Measurements from ENCODE around the gene CPLX4.

Gene CPLX4

GRCh38 chr18:59318460-59319050 is at the start of gene CPLX4:
CPLX4 (minus strand) TSS chr18:59318649; CDS start chr18:59318462, 187 bp downstream.
- no peak for DNase-seq (ENCODE audit: low spot score)

GRCh38 chr18:59360381-59360780 is 41.9 kb upstream of the CPLX4 start:
- no peak for DNase-seq (ENCODE audit: low spot score)

GRCh38 chr18:59359576-59359952 is 41.1 kb upstream of the CPLX4 start:
- DNase-seq (ENCODE audit: low spot score): no peak

GRCh38 chr18:59358712-59359575 is 40.5 kb upstream of the CPLX4 start, which contains the start of gene LMAN1:
LMAN1 (minus strand) TSS chr18:59359265; CDS start chr18:59359244, 21 bp downstream.
- DNase-seq (ENCODE audit: low spot score): peak; percentile 96

GRCh38 chr18:59358414-59358711 is 39.9 kb upstream of the CPLX4 start:
- no peak for DNase-seq (ENCODE audit: low spot score)

GRCh38 chr18:59357928-59358327 is 39.5 kb upstream of the CPLX4 start:
- DNase-seq (ENCODE audit: low spot score): no peak

GRCh38 chr18:59354731-59355130 is 36.3 kb upstream of the CPLX4 start:
- no peak for DNase-seq (ENCODE audit: low spot score)

GRCh38 chr18:59353079-59353680 is 34.7 kb upstream of the CPLX4 start:
- DNase-seq (ENCODE audit: low spot score): no peak

- no peak for DNase-seq (ENCODE audit: low spot score)
Observed at GRCh38 chr18:59352250-59352855, 33.9 kb upstream of the CPLX4 start.

- DNase-seq (ENCODE audit: low spot score): no peak
Observed at GRCh38 chr18:59345556-59345955, 27.1 kb upstream of the CPLX4 start.

GRCh38 chr18:59344996-59345395 is 26.5 kb upstream of the CPLX4 start:
- no peak for DNase-seq (ENCODE audit: low spot score)

- DNase-seq (ENCODE audit: low spot score): no peak
Observed at GRCh38 chr18:59343926-59344325, 25.5 kb upstream of the CPLX4 start.

GRCh38 chr18:59340817-59341216 is 22.4 kb upstream of the CPLX4 start:
- DNase-seq (ENCODE audit: low spot score): no peak

GRCh38 chr18:59340312-59340711 is 21.9 kb upstream of the CPLX4 start:
- no peak for DNase-seq (ENCODE audit: low spot score)

- no peak for DNase-seq (ENCODE audit: low spot score)
Observed at GRCh38 chr18:59332986-59333385, 14.5 kb upstream of the CPLX4 start.

- DNase-seq (ENCODE audit: low spot score): no peak
Observed at GRCh38 chr18:59328683-59329082, 10.2 kb upstream of the CPLX4 start.

- DNase-seq (ENCODE audit: low spot score): no peak
Observed at GRCh38 chr18:59325965-59326364, 7.5 kb upstream of the CPLX4 start.

GRCh38 chr18:59324623-59324971 is 6.1 kb upstream of the CPLX4 start:
- DNase-seq (ENCODE audit: low spot score): no peak

GRCh38 chr18:59323931-59324622 is 5.6 kb upstream of the CPLX4 start:
- peak; percentile 60 for DNase-seq (ENCODE audit: low spot score)

GRCh38 chr18:59311631-59312030 is 6.8 kb downstream of the CPLX4 start:
- no peak for DNase-seq (ENCODE audit: low spot score)

GRCh38 chr18:59308938-59309260 is 9.6 kb downstream of the CPLX4 start:
- DNase-seq (ENCODE audit: low spot score): no peak

GRCh38 chr18:59308248-59308937 is 10.1 kb downstream of the CPLX4 start:
- DNase-seq (ENCODE audit: low spot score): peak; percentile 55
